CD4-positive, alpha-beta T cell treated with Interleukin-10 for 1 hour (primary cell): ENCODE results near the gene SORBS2.
"Not testable (repeated sequence)": the region's sequence is repeated elsewhere in the genome, so short reads cannot be mapped to it uniquely, and the experiment has no call there.

Source experiments
- DNase-seq: peaks from one replicate; pipeline ENCODE4 v3.0.0-alpha.2; 2020

The SORBS2 gene

GRCh38 chr4:185735866-185736400, 76.1 kb downstream of the SORBS2 start:
- no peak for DNase-seq

GRCh38 chr4:185734930-185735329, 77.1 kb downstream of the SORBS2 start:
- no peak for DNase-seq

- DNase-seq, result peak; percentile 8
These were observed 77.8 kb downstream of the SORBS2 start for GRCh38 chr4:185734214-185734613.

GRCh38 chr4:185730849-185731608, 81.0 kb downstream of the SORBS2 start:
- DNase-seq, result no peak

GRCh38 chr4:185730387-185730786, 81.6 kb downstream of the SORBS2 start:
- DNase-seq, result no peak

GRCh38 chr4:185729391-185729804, 82.6 kb downstream of the SORBS2 start:
- DNase-seq, result no peak

- no peak for DNase-seq
These were observed 83.1 kb downstream of the SORBS2 start for GRCh38 chr4:185728893-185729292.

- DNase-seq, result no peak
These were observed 85.1 kb downstream of the SORBS2 start for GRCh38 chr4:185726931-185727330.

GRCh38 chr4:185723631-185724260, 88.2 kb downstream of the SORBS2 start:
- DNase-seq, result no peak

- no peak for DNase-seq
These were observed 90.0 kb downstream of the SORBS2 start for GRCh38 chr4:185722029-185722316.

GRCh38 chr4:185721190-185722028, 90.6 kb downstream of the SORBS2 start:
- no peak for DNase-seq

- no peak for DNase-seq
These were observed 92.5 kb downstream of the SORBS2 start for GRCh38 chr4:185719500-185719858.

GRCh38 chr4:185718578-185719499, 93.2 kb downstream of the SORBS2 start:
- DNase-seq, result no peak

GRCh38 chr4:185717377-185717741, 94.6 kb downstream of the SORBS2 start:
- DNase-seq, result no peak

GRCh38 chr4:185716577-185717376, 95.2 kb downstream of the SORBS2 start:
- no peak for DNase-seq

- DNase-seq, result no peak
These were observed 95.8 kb downstream of the SORBS2 start for GRCh38 chr4:185716141-185716551.

GRCh38 chr4:185714524-185714923, 97.5 kb downstream of the SORBS2 start:
- not testable (repeated sequence) for DNase-seq

- no peak for DNase-seq
These were observed 98.3 kb downstream of the SORBS2 start for GRCh38 chr4:185713731-185714130.

GRCh38 chr4:185713272-185713671, 98.7 kb downstream of the SORBS2 start:
- no peak for DNase-seq

GRCh38 chr4:185712350-185713024, 99.5 kb downstream of the SORBS2 start:
- no peak for DNase-seq

- no peak for DNase-seq
These were observed 100.3 kb downstream of the SORBS2 start for GRCh38 chr4:185711726-185712125.
